BJ (cell line): Measurements from ENCODE around the gene LRP1B. TPM values are rescaled to one million over a fixed set of nuclear protein-coding genes. Genes with fewer than 3 reads are reported as not detected.

Source experiments
- CTCF ChIA-PET: fragments of 350-600 bp; formaldehyde crosslinking; extraction: SDS; loops from one replicate; lab custom pipeline; 2021; ENCODE audit warnings: antibody characterized with exemption, inconsistent platforms; lab: Yijun Ruan, JAX
- POLR2A ChIA-PET: fragments of 300-600 bp; sonication (Branson Sonifier 250); formaldehyde crosslinking; extraction: SDS; loops from one replicate; lab custom pipeline; 2021; ENCODE audit warnings: antibody characterized with exemption; lab: Charles Lee
- DNase-seq: peaks from one replicate; pipeline ENCODE4 v3.0.0-alpha.2; 2011; ENCODE audit warnings: low read depth
- H3K27me3 ChIP-seq: 2 replicates; pipeline ENCODE4 v1.6.0; 2011; ENCODE audit warnings: low read length; ENCODE audit not compliant: control insufficient read depth, insufficient read depth
- H3K36me3 ChIP-seq: 2 replicates; pipeline ENCODE4 v1.5.1; 2011; ENCODE audit warnings: low read length; ENCODE audit not compliant: control insufficient read depth, insufficient read depth
- H3K4me3 ChIP-seq: 2 replicates; pipeline ENCODE4 v1.5.1; 2011; ENCODE audit warnings: low read depth, mild to moderate bottlenecking, control low read depth, low read length
- polyA plus RNA-seq: library from polyadenylated mRNA; depleted of rRNA; stranded (reverse); fragments of >200 nt; gene quantifications from 2 replicates; pipeline ENCODE4 v1.2.3, GENCODE V29; 2011
- TF ChIP-seq, protein P1 (sequence below): IDR thresholded peaks from 2 replicates; pipeline ENCODE4 v1.5.1; 2011; ENCODE audit warnings: low read depth, mild to moderate bottlenecking, control low read depth, inconsistent platforms, low read length, moderate library complexity; ENCODE audit not compliant: insufficient read depth

LRP1B gene
- polyA plus RNA-seq, 1 experiment: 0.04 TPM

DNA sequence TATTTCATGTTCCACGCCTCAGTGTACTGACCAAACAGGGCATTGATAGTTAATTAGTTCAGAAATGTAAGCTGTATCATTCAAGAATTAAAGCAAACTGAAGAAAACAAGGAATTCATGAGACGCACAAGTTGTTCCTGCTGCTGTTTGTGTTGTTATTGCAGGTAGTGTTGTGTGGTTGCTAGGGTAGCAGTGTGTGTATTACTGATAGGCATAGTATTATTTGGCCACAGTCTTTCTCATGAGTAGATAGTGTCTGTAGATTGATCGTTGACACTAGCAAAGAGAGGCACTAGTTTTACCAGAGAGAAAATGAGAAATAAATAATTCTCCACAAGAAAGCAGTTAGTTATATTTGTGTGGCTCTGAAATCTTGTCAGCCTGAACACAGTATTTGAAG lies 548.6 kb downstream of the LRP1B start:
- H3K27me3 ChIP-seq: no peaks in the 10 kb centered on the region
- no peaks in the 10 kb centered on the region for H3K36me3 ChIP-seq
- CTCF ChIA-PET: no interaction called here
- no peak overlapping the region for H3K4me3 ChIP-seq
- TF ChIP-seq, protein P1, sequence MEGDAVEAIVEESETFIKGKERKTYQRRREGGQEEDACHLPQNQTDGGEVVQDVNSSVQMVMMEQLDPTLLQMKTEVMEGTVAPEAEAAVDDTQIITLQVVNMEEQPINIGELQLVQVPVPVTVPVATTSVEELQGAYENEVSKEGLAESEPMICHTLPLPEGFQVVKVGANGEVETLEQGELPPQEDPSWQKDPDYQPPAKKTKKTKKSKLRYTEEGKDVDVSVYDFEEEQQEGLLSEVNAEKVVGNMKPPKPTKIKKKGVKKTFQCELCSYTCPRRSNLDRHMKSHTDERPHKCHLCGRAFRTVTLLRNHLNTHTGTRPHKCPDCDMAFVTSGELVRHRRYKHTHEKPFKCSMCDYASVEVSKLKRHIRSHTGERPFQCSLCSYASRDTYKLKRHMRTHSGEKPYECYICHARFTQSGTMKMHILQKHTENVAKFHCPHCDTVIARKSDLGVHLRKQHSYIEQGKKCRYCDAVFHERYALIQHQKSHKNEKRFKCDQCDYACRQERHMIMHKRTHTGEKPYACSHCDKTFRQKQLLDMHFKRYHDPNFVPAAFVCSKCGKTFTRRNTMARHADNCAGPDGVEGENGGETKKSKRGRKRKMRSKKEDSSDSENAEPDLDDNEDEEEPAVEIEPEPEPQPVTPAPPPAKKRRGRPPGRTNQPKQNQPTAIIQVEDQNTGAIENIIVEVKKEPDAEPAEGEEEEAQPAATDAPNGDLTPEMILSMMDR: no peak
- POLR2A ChIA-PET: no interaction called here
- no peak for DNase-seq

DNA sequence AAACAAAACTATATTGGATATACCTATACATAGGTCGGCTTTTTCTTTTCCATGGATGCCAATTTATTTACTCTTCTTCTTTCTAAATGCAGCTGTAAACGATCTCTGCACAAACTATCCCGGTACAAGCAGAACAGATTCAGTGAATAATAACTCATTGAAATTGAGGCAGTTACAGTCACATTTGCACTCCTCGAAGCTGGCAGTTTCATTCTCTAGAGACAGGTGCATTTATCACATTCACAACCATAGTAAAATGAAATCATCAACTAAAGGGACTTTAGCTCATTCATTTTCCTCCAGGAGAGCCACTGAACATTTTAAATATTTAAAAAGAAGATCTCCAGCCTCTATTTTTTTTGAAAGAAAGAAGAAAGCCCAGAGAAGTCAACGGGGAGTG lies 551.7 kb downstream of the LRP1B start:
- POLR2A ChIA-PET: no interaction called here
- CTCF ChIA-PET: interaction anchor here (0.6 kb wide), 1 partner anchor 60 kb away, joined by 3 read pairs; no protein-coding TSS in a partner anchor
- TF ChIP-seq, protein P1: no peak
- Histone ChIP-seq H3K36me3 (no peaks in the 10 kb centered on the region), H3K4me3 (no peak overlapping the region), H3K27me3 (no peaks in the 10 kb centered on the region)
- DNase-seq: no peak

DNA sequence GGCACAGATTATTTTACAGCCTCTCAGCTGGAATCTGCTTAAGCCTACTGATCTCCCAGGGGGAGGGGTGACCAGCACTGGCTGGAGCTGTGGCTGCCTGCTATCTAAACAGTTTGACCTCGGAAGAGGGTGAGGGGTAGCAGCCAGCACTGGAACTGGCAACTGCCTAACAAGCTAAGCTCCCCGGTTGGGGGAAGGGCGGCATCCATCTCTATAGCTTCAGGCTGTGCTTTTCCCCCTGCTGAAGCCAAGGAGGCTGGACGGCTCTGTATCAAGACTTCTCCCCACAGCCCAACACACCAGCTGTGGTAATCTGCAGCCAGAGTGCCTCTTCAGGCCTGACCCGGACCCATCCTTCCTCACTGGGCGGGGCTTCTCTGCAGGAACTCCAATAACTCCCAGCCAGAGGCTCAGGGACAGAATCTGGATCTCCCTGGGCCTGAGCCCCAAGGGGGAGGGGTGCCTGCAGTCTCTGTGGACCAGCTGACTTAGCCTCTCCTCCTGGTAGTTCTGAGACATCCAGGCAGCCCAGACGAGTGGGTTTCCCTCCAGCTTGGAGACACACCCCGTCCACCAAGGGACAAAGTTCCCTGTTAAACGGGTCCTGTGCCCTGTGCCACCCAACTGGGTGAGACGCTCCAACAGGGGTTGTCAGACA lies 560.2 kb downstream of the LRP1B start:
- CTCF ChIA-PET: interaction anchor here (0.6 kb wide), 1 partner anchor 41 kb away, joined by 3 read pairs; no protein-coding TSS in a partner anchor

DNA sequence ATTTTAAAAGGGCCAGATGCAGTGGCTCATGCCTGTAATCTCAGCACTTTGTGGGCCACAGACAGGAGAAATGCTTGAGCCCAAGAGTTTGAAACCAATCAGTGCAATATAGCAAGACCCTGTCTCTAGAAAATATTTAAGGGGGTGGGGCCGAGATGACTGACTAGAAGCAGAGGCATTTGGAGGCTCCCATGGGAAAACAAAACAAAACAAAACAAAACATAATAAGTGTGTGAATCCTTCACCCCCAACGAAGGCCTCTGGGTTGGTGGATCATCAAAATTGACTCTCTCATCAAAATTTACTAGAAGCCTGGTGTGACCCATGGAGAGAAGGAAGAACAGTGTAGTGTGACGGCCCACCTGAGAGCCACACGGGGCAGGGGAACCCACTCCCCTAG lies 560.9 kb downstream of the LRP1B start:
- ChIA-PET POLR2A (no interaction called here), CTCF (interaction anchor here (0.6 kb wide), 1 partner anchor 42 kb away, joined by 3 read pairs; no protein-coding TSS in a partner anchor)
- H3K27me3 ChIP-seq: no peaks in the 10 kb centered on the region
- DNase-seq: no peak
- no peaks in the 10 kb centered on the region for H3K36me3 ChIP-seq
- TF ChIP-seq, protein P1: no peak
- no peak overlapping the region for H3K4me3 ChIP-seq

More for the DNA sequence above, 560.2 kb downstream of the LRP1B start:
- Histone ChIP-seq H3K36me3 (no peaks in the 10 kb centered on the region), H3K4me3 (no peak overlapping the region), H3K27me3 (no peaks in the 10 kb centered on the region)
- TF ChIP-seq, protein P1: no peak
- no peak for DNase-seq
- POLR2A ChIA-PET: no interaction called here

DNA sequence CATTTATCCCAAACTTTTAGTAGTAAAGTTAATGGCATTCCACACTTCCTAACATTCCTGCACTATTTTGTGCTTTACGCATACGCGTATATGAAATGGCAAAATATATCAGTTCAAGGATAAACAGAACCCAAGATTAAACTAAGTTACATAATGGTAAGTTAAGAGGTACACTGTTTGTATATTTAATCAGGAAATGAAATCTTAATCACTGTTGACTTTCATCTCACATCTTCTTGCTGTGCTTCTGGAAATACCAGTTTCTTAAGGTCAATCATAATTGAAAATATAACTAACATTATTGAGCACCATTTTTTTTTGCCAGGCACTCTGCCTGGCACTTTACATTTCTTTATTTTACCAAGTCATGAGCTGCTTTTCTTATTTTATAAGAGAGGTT lies 565.2 kb downstream of the LRP1B start:
- ChIA-PET POLR2A (no interaction called here), CTCF (interaction anchor here (2.2 kb wide), 1 partner anchor 11 kb away, joined by 9 read pairs; no protein-coding TSS in a partner anchor)
- H3K4me3 ChIP-seq: no peak overlapping the region
- no peak for DNase-seq
- H3K36me3 ChIP-seq: no peaks in the 10 kb centered on the region
- TF ChIP-seq, protein P1: no peak
- no peaks in the 10 kb centered on the region for H3K27me3 ChIP-seq
